HepG2 (cell line): Measurements from ENCODE around the gene NUP54. TPM values are rescaled to one million over a fixed set of nuclear protein-coding genes. Genes with fewer than 3 reads are reported as not detected.

ENCODE experiments used
- HHEX ChIP-seq: IDR thresholded peaks from 2 replicates; pipeline ENCODE4 v1.6.1; 2016; ENCODE audit warnings: control low read depth
- JDP2 ChIP-seq: sonication (generic); formaldehyde crosslinking; IDR thresholded peaks from 2 replicates; pipeline ENCODE4 v1.8.1; 2022; ENCODE audit warnings: missing genetic modification reagents, borderline replicate concordance
- MAFK ChIP-seq, 2 experiments: IDR thresholded peaks in 1 of 2; conservative IDR thresholded peaks in 1 of 2; 2 replicates each; pipeline ENCODE4 v1.6.1; 2011; ENCODE audit warnings: improper control_type of control experiment in 2 of 2, low read length in 2 of 2
- MTA3 ChIP-seq: sonication (generic); formaldehyde crosslinking; IDR thresholded peaks from 2 replicates; pipeline ENCODE4 v1.4.0; 2020; ENCODE audit warnings: missing genetic modification reagents
- NFATC3 ChIP-seq: sonication (generic); formaldehyde crosslinking; IDR thresholded peaks from 2 replicates; pipeline ENCODE4 v1.5.1; 2020; ENCODE audit warnings: mild to moderate bottlenecking, missing genetic modification reagents
- PLRG1 ChIP-seq: fragments of 450-650 bp; conservative IDR thresholded peaks from 2 replicates; pipeline ENCODE4 v1.6.1; 2016
- POLR2A ChIP-seq, 2 experiments: IDR thresholded peaks; 2 replicates each; pipeline ENCODE4 v1.6.1; 2011; ENCODE audit warnings: low read depth in 2 of 2, low read length in 2 of 2, mild to moderate bottlenecking in 1 of 2, moderate library complexity in 1 of 2; ENCODE audit not compliant: insufficient read depth in 1 of 2
- U2AF2 ChIP-seq: fragments of 200-400 bp; formaldehyde crosslinking; IDR thresholded peaks from 2 replicates; pipeline ENCODE4 v1.6.1; 2017; ENCODE audit warnings: low read depth, mild to moderate bottlenecking, low read length
- ZNF432 ChIP-seq: sonication (generic); formaldehyde crosslinking; IDR thresholded peaks from 2 replicates; pipeline ENCODE4 v1.5.0; 2020; ENCODE audit warnings: missing genetic modification reagents, mild to moderate bottlenecking, borderline replicate concordance
- ZNF567 ChIP-seq: sonication (generic); formaldehyde crosslinking; IDR thresholded peaks from 2 replicates; pipeline ENCODE4 v1.8.1; 2023; ENCODE audit warnings: mild to moderate bottlenecking, missing genetic modification reagents, borderline replicate concordance
- polyA plus RNA-seq, 8 experiments: library from polyadenylated mRNA; depleted of rRNA in 3 of 8; stranded (reverse) in 7 of 8; unstranded in 1 of 8; fragments of >200 nt; fragmentation: Illumina TruSeq in 4 of 8; extraction: Trizol in 4 of 8; gene quantifications; 2 replicates each; pipeline versions ENCODE4 v1.2.1 to v1.2.3, GENCODE V29; 2011 to 2016; ENCODE audit warnings: low read depth in 4 of 8, missing spikeins in 1 of 8, mixed read lengths in 1 of 8; ENCODE audit not compliant: insufficient read depth in 1 of 8
- total RNA-seq, 5 experiments: library from RNA; depleted of rRNA; stranded (reverse); fragments of >200 nt; fragmentation: Illumina TruSeq; extraction: Trizol; gene quantifications; 2 replicates each; pipeline ENCODE4 v1.2.3, GENCODE V29; 2016; ENCODE audit warnings: low read depth in 1 of 5
- TF ChIP-seq, protein P1 (sequence below): sonication (generic); formaldehyde crosslinking; IDR thresholded peaks from 2 replicates; pipeline ENCODE4 v1.5.0; 2020; ENCODE audit warnings: mild to moderate bottlenecking, missing genetic modification reagents
- TF ChIP-seq, protein P2 (sequence below), 2 experiments: fragments of 450-650 bp in 1 of 2; sonication (generic) in 1 of 2; formaldehyde crosslinking in 1 of 2; IDR thresholded peaks; 2 replicates each; pipeline versions ENCODE4 v1.6.1 to v1.8.0; 2016 to 2022; ENCODE audit warnings: antibody characterized with exemption in 1 of 2, mild to moderate bottlenecking in 1 of 2, missing genetic modification reagents in 1 of 2
- TF ChIP-seq, protein P3 (sequence below): sonication (generic); formaldehyde crosslinking; IDR thresholded peaks from 2 replicates; pipeline ENCODE4 v1.4.0; 2020; ENCODE audit warnings: mild to moderate bottlenecking, missing genetic modification reagents
- TF ChIP-seq, protein P4 (sequence below): sonication (generic); formaldehyde crosslinking; IDR thresholded peaks from 2 replicates; pipeline ENCODE4 v1.5.0; 2020; ENCODE audit warnings: missing genetic modification reagents

NUP54 gene
- total and polyA plus RNA-seq, 2 of the 13 experiments (the other 11 are each of a cell fraction or from before 2014, with no cell fraction given), result 36.1 to 69.3 TPM

DNA sequence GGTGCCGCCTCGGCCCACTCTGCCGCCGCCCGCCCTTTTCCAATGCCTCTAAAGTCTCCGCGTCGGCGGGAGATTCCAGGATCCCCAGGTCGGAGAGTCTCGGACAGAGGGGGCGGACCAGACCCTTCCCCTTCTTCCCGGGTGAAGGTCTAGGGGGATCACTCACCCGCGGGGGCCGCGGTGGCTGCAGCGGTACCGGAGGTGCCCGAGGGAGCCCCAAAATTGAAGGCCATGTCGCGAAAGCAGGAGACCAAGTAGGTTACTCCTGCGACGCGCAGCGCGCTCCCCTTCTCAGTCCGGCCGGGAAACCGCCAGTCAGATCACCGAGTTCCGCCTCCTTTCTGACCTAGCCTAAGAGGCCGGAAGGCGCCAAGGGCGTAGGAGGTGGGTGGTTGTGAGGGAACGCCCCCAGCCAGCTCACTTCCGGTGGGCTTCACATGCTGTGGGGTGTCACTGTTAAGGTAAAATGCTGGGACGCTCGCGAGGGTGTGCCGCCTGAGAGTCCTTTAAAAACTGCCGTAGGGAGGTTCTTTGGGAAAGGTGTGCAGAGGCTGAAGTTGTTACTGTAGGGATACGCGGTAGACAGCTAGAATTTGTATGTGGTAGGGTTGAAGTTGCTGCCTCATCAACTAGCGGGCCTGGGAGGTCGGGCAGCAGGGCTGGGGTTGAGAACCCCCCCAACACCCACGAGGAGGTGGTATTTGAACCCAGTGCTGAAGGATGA, at the start of gene NUP54 (continued):
- TF ChIP-seq, protein P1, sequence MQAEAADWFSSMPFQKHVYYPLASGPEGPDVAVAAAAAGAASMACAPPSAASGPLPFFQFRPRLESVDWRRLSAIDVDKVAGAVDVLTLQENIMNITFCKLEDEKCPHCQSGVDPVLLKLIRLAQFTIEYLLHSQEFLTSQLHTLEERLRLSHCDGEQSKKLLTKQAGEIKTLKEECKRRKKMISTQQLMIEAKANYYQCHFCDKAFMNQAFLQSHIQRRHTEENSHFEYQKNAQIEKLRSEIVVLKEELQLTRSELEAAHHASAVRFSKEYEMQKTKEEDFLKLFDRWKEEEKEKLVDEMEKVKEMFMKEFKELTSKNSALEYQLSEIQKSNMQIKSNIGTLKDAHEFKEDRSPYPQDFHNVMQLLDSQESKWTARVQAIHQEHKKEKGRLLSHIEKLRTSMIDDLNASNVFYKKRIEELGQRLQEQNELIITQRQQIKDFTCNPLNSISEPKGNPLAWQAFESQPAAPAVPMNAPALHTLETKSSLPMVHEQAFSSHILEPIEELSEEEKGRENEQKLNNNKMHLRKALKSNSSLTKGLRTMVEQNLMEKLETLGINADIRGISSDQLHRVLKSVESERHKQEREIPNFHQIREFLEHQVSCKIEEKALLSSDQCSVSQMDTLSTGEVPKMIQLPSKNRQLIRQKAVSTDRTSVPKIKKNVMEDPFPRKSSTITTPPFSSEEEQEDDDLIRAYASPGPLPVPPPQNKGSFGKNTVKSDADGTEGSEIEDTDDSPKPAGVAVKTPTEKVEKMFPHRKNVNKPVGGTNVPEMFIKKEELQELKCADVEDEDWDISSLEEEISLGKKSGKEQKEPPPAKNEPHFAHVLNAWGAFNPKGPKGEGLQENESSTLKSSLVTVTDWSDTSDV (CRISPR knock-in tag), result no peak; the same call in 1 of the 2 replicates
- TF ChIP-seq, protein P2, sequence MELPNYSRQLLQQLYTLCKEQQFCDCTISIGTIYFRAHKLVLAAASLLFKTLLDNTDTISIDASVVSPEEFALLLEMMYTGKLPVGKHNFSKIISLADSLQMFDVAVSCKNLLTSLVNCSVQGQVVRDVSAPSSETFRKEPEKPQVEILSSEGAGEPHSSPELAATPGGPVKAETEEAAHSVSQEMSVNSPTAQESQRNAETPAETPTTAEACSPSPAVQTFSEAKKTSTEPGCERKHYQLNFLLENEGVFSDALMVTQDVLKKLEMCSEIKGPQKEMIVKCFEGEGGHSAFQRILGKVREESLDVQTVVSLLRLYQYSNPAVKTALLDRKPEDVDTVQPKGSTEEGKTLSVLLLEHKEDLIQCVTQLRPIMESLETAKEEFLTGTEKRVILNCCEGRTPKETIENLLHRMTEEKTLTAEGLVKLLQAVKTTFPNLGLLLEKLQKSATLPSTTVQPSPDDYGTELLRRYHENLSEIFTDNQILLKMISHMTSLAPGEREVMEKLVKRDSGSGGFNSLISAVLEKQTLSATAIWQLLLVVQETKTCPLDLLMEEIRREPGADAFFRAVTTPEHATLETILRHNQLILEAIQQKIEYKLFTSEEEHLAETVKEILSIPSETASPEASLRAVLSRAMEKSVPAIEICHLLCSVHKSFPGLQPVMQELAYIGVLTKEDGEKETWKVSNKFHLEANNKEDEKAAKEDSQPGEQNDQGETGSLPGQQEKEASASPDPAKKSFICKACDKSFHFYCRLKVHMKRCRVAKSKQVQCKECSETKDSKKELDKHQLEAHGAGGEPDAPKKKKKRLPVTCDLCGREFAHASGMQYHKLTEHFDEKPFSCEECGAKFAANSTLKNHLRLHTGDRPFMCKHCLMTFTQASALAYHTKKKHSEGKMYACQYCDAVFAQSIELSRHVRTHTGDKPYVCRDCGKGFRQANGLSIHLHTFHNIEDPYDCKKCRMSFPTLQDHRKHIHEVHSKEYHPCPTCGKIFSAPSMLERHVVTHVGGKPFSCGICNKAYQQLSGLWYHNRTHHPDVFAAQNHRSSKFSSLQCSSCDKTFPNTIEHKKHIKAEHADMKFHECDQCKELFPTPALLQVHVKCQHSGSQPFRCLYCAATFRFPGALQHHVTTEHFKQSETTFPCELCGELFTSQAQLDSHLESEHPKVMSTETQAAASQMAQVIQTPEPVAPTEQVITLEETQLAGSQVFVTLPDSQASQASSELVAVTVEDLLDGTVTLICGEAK (IDR thresholded peaks at IDR 0.05), result peak; percentile 88
- TF ChIP-seq, protein P2 (CRISPR knock-in tag; IDR thresholded peaks at IDR 0.05), result peak; percentile 93
- TF ChIP-seq ZNF567 (CRISPR knock-in tag) (peak; percentile 69; the same call in 1 of the 2 replicates), MTA3 (CRISPR knock-in tag) (no peak), HHEX (CRISPR knock-in tag) (no peak), POLR2A (IDR thresholded peaks at IDR 0.05; ENCODE audit: insufficient read depth in 1 of 2, low read depth in 2 of 2, low read length in 2 of 2) (peak; percentile 80 to 92), PLRG1 (no peak), NFATC3 (CRISPR knock-in tag) (no peak), U2AF2 (no peak), ZNF432 (CRISPR knock-in tag) (no peak), MAFK (conservative IDR thresholded peaks at IDR 0.05 in 1 of 2, IDR thresholded peaks at IDR 0.05 in 1 of 2; ENCODE audit: low read length in 2 of 2) (no peak), JDP2 (CRISPR knock-in tag) (no peak)
- TF ChIP-seq, protein P3, sequence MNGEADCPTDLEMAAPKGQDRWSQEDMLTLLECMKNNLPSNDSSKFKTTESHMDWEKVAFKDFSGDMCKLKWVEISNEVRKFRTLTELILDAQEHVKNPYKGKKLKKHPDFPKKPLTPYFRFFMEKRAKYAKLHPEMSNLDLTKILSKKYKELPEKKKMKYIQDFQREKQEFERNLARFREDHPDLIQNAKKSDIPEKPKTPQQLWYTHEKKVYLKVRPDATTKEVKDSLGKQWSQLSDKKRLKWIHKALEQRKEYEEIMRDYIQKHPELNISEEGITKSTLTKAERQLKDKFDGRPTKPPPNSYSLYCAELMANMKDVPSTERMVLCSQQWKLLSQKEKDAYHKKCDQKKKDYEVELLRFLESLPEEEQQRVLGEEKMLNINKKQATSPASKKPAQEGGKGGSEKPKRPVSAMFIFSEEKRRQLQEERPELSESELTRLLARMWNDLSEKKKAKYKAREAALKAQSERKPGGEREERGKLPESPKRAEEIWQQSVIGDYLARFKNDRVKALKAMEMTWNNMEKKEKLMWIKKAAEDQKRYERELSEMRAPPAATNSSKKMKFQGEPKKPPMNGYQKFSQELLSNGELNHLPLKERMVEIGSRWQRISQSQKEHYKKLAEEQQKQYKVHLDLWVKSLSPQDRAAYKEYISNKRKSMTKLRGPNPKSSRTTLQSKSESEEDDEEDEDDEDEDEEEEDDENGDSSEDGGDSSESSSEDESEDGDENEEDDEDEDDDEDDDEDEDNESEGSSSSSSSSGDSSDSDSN, result peak; percentile 78
- TF ChIP-seq, protein P4, sequence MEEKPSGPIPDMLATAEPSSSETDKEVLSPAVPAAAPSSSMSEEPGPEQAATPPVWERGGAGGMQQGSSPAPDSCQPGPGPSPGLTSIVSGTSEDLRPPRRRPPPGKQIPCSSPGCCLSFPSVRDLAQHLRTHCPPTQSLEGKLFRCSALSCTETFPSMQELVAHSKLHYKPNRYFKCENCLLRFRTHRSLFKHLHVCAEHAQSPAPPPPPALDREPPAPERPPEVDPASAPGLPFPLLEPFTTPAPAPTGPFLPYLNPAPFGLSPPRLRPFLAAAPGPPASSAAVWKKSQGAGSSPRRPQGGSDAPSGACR (CRISPR knock-in tag), result peak; percentile 98
